Natural killer cell (primary cell): ENCODE results near the gene RNF13. TPM values are rescaled to one million over a fixed set of nuclear protein-coding genes. Genes with fewer than 3 reads are reported as not detected.

ENCODE experiments used
- ATAC-seq, 3 donors: fragments of 150-1000 bp in 2 of 3; fragments of 200-7000 bp in 1 of 3; cut with Tn5 transposase; 1 replicate in 1 of 3; 2 replicates in 2 of 3; pipeline ENCODE4 v1.10.0; 2021; ENCODE audit warnings: mild to moderate bottlenecking in 2 of 3, moderate library complexity in 2 of 3
- DNase-seq, 2 donors: peaks; one replicate each; pipeline versions ENCODE4 v3.0.0 to v3.0.0-alpha.2; 2013 to 2021; ENCODE audit warnings: mixed read lengths in 1 of 2
- H3K27ac ChIP-seq: one replicate; pipeline ENCODE4 v1.5.1; 2013; ENCODE audit warnings: mild to moderate bottlenecking, low read length
- H3K27me3 ChIP-seq: one replicate; pipeline ENCODE4 v1.6.1; 2013; ENCODE audit warnings: low read length; ENCODE audit not compliant: control insufficient read depth, insufficient read depth
- H3K36me3 ChIP-seq: one replicate; pipeline ENCODE4 v1.6.1; 2013; ENCODE audit warnings: low read length; ENCODE audit not compliant: control insufficient read depth, insufficient read depth
- H3K4me1 ChIP-seq: one replicate; pipeline ENCODE4 v1.6.1; 2013; ENCODE audit warnings: low read length; ENCODE audit not compliant: control insufficient read depth, insufficient read depth
- H3K4me3 ChIP-seq: one replicate; pipeline ENCODE4 v1.5.1; 2013; ENCODE audit warnings: low read length
- H3K9me3 ChIP-seq: one replicate; pipeline ENCODE4 v1.6.1; 2013; ENCODE audit warnings: low read length; ENCODE audit not compliant: control insufficient read depth, insufficient read depth
- H3K27ac Mint-ChIP-seq, 2 donors: one replicate each; pipeline ENCODE4 v1.8.0; 2022; ENCODE audit warnings: mild to moderate bottlenecking in 2 of 2, mixed read lengths in 2 of 2, moderate library complexity in 1 of 2
- H3K27me3 Mint-ChIP-seq, 2 donors: one replicate each; pipeline ENCODE4 v1.8.0; 2022; ENCODE audit warnings: low read depth in 2 of 2, mixed read lengths in 2 of 2
- H3K36me3 Mint-ChIP-seq: one replicate; pipeline ENCODE4 v1.8.0; 2022; ENCODE audit warnings: mixed read lengths
- H3K4me1 Mint-ChIP-seq, 2 donors: one replicate each; pipeline ENCODE4 v1.8.0; 2022; ENCODE audit warnings: mixed read lengths in 2 of 2
- H3K4me3 Mint-ChIP-seq: one replicate; pipeline ENCODE4 v1.8.0; 2022; ENCODE audit warnings: mild to moderate bottlenecking, moderate library complexity, mixed read lengths
- H3K9me3 Mint-ChIP-seq, 2 donors: one replicate each; pipeline ENCODE4 v1.8.0; 2022; ENCODE audit warnings: mixed read lengths in 2 of 2
- WGBS: methylation state at CpG from one replicate; pipeline ENCODE4 v1.1.7; 2013; ENCODE audit warnings: missing lambda C conversion rate; ENCODE audit not compliant: insufficient coverage; 5-methylcytosine and 5-hydroxymethylcytosine counted together
- intact Hi-C: fragments of 100-400 bp; cut with micrococcal nuclease; formaldehyde crosslinking; loops from one replicate; pipeline ENCODE4 v1.14.2; 2022
- total RNA-seq, 4 donors: library from RNA; stranded (reverse); fragments of 120-200 nt in 1 of 4; gene quantifications; one replicate each; pipeline versions ENCODE4 v1.2.3 to v1.2.4, GENCODE V29; 2013 to 2022
- TF ChIP-seq, protein P1 (sequence below): fragments of 200-600 bp; IDR thresholded peaks from one replicate; pipeline ENCODE4 v1.8.0; 2022; ENCODE audit warnings: antibody characterized with exemption

RNF13 gene
- total RNA-seq, 3 donors from 2014 or later (not counting 1 experiment from before 2014, with no cell fraction given), result 57.4 to 69.7 (median 66.6) TPM

DNA sequence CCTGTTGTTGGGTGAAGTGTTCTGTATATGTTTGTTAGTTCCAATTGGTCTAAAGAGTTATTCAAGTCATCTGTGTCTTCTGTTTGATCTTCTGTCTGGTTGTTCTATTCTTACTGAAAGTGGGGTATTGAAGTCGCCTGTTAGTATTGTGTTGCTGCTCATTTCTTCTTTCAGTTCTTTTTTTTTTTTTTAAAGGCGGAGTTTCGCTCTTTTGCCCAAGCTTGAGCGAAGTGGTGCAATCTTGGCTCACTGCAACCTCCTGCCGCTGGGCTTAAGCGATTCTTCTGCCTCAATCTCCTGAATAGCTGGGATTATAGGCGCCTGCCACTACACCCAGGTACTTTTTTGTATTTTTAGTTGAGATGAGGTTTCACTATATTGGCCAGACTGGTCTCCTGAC is 134.2 kb downstream of the RNF13 start:
- Histone ChIP-seq H3K27me3 (no peaks in the 10 kb centered on the region), H3K4me3 (no peak overlapping the region), H3K27ac (no peak overlapping the region), H3K9me3 (no peaks in the 10 kb centered on the region), H3K4me1 (no peaks in the 10 kb centered on the region), H3K36me3 (peaks cover 5% of the 10 kb centered on the region)
- Mint-ChIP-seq H3K36me3 (no peaks in the 10 kb centered on the region), H3K27ac (no peak overlapping the region), H3K9me3 (no peaks in the 10 kb centered on the region), H3K4me3 (no peak overlapping the region), H3K27me3 (no peaks in the 10 kb centered on the region), H3K4me1 (peaks cover 34 to 47% of the 10 kb centered on the region in 2 donors)
- WGBS, result 94% methylated on average over 7 of the region's 7 CpGs
- no peak for DNase-seq
- intact Hi-C loops, result no loop called here
- TF ChIP-seq, protein P1, sequence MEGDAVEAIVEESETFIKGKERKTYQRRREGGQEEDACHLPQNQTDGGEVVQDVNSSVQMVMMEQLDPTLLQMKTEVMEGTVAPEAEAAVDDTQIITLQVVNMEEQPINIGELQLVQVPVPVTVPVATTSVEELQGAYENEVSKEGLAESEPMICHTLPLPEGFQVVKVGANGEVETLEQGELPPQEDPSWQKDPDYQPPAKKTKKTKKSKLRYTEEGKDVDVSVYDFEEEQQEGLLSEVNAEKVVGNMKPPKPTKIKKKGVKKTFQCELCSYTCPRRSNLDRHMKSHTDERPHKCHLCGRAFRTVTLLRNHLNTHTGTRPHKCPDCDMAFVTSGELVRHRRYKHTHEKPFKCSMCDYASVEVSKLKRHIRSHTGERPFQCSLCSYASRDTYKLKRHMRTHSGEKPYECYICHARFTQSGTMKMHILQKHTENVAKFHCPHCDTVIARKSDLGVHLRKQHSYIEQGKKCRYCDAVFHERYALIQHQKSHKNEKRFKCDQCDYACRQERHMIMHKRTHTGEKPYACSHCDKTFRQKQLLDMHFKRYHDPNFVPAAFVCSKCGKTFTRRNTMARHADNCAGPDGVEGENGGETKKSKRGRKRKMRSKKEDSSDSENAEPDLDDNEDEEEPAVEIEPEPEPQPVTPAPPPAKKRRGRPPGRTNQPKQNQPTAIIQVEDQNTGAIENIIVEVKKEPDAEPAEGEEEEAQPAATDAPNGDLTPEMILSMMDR, result no peak
- ATAC-seq, result no peak

DNA sequence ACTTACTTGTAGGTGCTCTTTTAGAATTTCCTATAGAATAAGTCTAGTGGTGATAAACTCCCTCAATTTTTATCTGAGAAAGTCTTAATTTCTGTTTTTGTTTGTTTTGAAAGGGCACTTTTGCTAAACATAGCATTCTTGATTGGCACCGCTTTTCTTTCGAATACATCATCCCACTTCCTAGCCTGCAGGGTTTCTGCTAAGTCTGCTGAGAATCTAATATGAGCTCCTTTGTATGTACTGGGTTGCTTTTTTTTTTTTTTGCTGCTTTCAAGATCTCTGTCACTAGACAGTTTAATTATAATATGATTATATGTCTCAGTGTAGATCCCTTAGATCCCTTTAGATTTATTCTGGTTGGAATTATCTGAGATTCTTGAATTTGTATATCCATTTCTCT is 136.2 kb downstream of the RNF13 start:
- H3K4me1 Mint-ChIP-seq, result peaks cover 32 to 42% of the 10 kb centered on the region in 2 donors

DNA sequence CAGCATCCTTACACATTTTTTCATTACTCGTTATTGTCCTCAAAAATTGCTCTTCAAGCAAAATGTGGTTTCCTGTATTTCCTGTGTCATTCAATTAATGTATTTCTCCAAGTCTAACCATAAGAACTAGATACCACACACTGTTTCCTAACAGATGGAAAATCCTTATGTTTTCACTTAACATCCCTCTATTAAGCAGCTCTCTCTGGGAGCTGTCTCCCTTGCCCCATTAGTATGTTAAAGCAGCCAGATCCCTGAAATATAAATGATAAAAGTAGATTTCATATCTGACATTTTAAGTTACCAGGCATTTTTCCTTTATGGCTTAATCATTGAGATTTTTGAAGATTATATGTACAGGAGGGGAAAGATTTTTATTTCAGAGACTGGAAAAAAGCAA is 141.8 kb downstream of the RNF13 start:
- Mint-ChIP-seq H3K9me3 (no peaks in the 10 kb centered on the region), H3K4me1 (peaks cover 21 to 45% of the 10 kb centered on the region in 2 donors), H3K27me3 (no peaks in the 10 kb centered on the region), H3K36me3 (no peaks in the 10 kb centered on the region), H3K4me3 (no peak overlapping the region), H3K27ac (peak overlapping the region in 1 of 2 donors; percentile 26)
- TF ChIP-seq, protein P1, result no peak
- no peak for ATAC-seq
- H3K4me1 ChIP-seq, result no peaks in the 10 kb centered on the region
- no CpG with 5 or more reads among the region's 1 CpG for WGBS
- intact Hi-C loops, result no loop called here
- DNase-seq, result no peak
- no peaks in the 10 kb centered on the region for H3K9me3 ChIP-seq
- no peak overlapping the region for H3K27ac ChIP-seq
- H3K36me3 ChIP-seq, result peaks cover 3% of the 10 kb centered on the region
- H3K27me3 ChIP-seq, result no peaks in the 10 kb centered on the region
- no peak overlapping the region for H3K4me3 ChIP-seq

More for the DNA sequence above, 136.2 kb downstream of the RNF13 start:
- H3K27me3 ChIP-seq, result no peaks in the 10 kb centered on the region
- WGBS, result no CpG with 5 or more reads among the region's 2 CpGs
- no peaks in the 10 kb centered on the region for H3K9me3 ChIP-seq
- H3K27ac ChIP-seq, result no peak overlapping the region
- no peak for DNase-seq
- TF ChIP-seq, protein P1, result no peak
- Mint-ChIP-seq H3K27me3 (no peaks in the 10 kb centered on the region), H3K27ac (no peak overlapping the region), H3K4me3 (no peak overlapping the region), H3K36me3 (no peaks in the 10 kb centered on the region), H3K9me3 (no peaks in the 10 kb centered on the region)
- intact Hi-C loops, result no loop called here
- no peaks in the 10 kb centered on the region for H3K4me1 ChIP-seq
- H3K36me3 ChIP-seq, result peaks cover 3% of the 10 kb centered on the region
- ATAC-seq, result no peak
- H3K4me3 ChIP-seq, result no peak overlapping the region

DNA sequence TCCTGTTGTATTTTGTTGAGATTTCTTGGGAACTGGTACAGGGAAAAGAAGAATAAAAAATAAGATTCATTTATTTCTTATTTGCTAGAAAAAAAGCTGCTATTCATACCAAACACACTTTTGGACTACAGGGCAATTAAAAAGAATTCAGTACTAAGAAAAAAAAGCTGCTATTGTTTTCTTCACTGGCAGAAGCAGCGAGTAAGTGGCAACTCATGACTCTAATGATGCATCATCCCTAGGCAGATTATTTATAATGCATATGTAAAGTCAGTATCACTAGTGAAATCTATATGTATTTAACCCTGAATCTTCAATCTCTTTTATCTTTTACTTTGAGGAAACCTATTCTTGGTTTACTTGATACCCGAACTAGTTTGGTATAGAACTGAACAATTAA is 142.4 kb downstream of the RNF13 start:
- H3K27ac ChIP-seq, result no peak overlapping the region
- WGBS, result 80% methylated on average over 1 of the region's 2 CpGs
- no peak overlapping the region for H3K27ac Mint-ChIP-seq

More for the DNA sequence above, 142.4 kb downstream of the RNF13 start:
- H3K4me3 ChIP-seq, result no peak overlapping the region
- H3K4me1 ChIP-seq, result no peaks in the 10 kb centered on the region
- peaks cover 3% of the 10 kb centered on the region for H3K36me3 ChIP-seq
- Mint-ChIP-seq H3K36me3 (no peaks in the 10 kb centered on the region), H3K27me3 (no peaks in the 10 kb centered on the region), H3K4me1 (peaks cover 21 to 45% of the 10 kb centered on the region in 2 donors), H3K9me3 (no peaks in the 10 kb centered on the region), H3K4me3 (no peak overlapping the region)
- H3K9me3 ChIP-seq, result no peaks in the 10 kb centered on the region
- DNase-seq, result no peak
- TF ChIP-seq, protein P1, result no peak
- no peaks in the 10 kb centered on the region for H3K27me3 ChIP-seq
- ATAC-seq, result no peak
- intact Hi-C loops, result no loop called here
